Measurements from ENCODE around the gene ARG2.
A peak's percentile ranks its signal among the peaks of the same experiment; 100 is the strongest.
"Not testable (repeated sequence)": the region's sequence is repeated elsewhere in the genome, so short reads cannot be mapped to it uniquely, and the experiment has no call there.

ARG2 gene

GRCh38 chr14:67586369-67586768 lies 33.4 kb upstream of the ARG2 start:
- DNase-seq (ENCODE audit: low read depth): no peak

GRCh38 chr14:67589204-67589770 lies 30.4 kb upstream of the ARG2 start:
- no peak for DNase-seq (ENCODE audit: low read depth)

GRCh38 chr14:67593650-67594049 lies 26.1 kb upstream of the ARG2 start:
- not testable (repeated sequence) for DNase-seq (ENCODE audit: low read depth)

GRCh38 chr14:67595392-67595791 lies 24.3 kb upstream of the ARG2 start:
- DNase-seq (ENCODE audit: low read depth): no peak

- DNase-seq (ENCODE audit: low read depth): peak; percentile 90
These were observed 19.8 kb upstream of the ARG2 start, which contains the start of gene PIGH for GRCh38 chr14:67599698-67600561. Gene PIGH, minus strand, starts transcription at chr14:67600268. Its CDS starts 65 bp downstream, at chr14:67600203.

- not testable (repeated sequence) for DNase-seq (ENCODE audit: low read depth)
These were observed 19.2 kb upstream of the ARG2 start for GRCh38 chr14:67600562-67600974.

- DNase-seq (ENCODE audit: low read depth): no peak
These were observed 17.6 kb upstream of the ARG2 start for GRCh38 chr14:67602076-67602475.

- DNase-seq (ENCODE audit: low read depth): no peak
These were observed 16.6 kb upstream of the ARG2 start for GRCh38 chr14:67602995-67603545.

- DNase-seq (ENCODE audit: low read depth): no peak
These were observed 12.1 kb upstream of the ARG2 start for GRCh38 chr14:67607646-67608045.

GRCh38 chr14:67609642-67610310 lies 9.9 kb upstream of the ARG2 start:
- no peak for DNase-seq (ENCODE audit: low read depth)

GRCh38 chr14:67610491-67610890 lies 9.2 kb upstream of the ARG2 start:
- DNase-seq (ENCODE audit: low read depth): no peak

GRCh38 chr14:67618617-67619063 lies 1.1 kb upstream of the ARG2 start:
- DNase-seq (ENCODE audit: low read depth): no peak

- no peak for DNase-seq (ENCODE audit: low read depth)
These were observed 581 bp downstream of the ARG2 start for GRCh38 chr14:67620217-67620785.

GRCh38 chr14:67622675-67623074 lies 3.0 kb downstream of the ARG2 start:
- no peak for DNase-seq (ENCODE audit: low read depth)

GRCh38 chr14:67623114-67623513 lies 3.4 kb downstream of the ARG2 start:
- no peak for DNase-seq (ENCODE audit: low read depth)

- DNase-seq (ENCODE audit: low read depth): not testable (repeated sequence)
These were observed 6.4 kb downstream of the ARG2 start for GRCh38 chr14:67626131-67626530.

GRCh38 chr14:67627519-67627918 lies 7.8 kb downstream of the ARG2 start:
- DNase-seq (ENCODE audit: low read depth): no peak

GRCh38 chr14:67630186-67630585 lies 10.5 kb downstream of the ARG2 start:
- no peak for DNase-seq (ENCODE audit: low read depth)

GRCh38 chr14:67630938-67631337 lies 11.2 kb downstream of the ARG2 start:
- DNase-seq (ENCODE audit: low read depth): no peak

GRCh38 chr14:67633451-67634147 lies 13.9 kb downstream of the ARG2 start:
- DNase-seq (ENCODE audit: low read depth): no peak

- no peak for DNase-seq (ENCODE audit: low read depth)
These were observed 16.7 kb downstream of the ARG2 start for GRCh38 chr14:67636361-67636919.
